ENCODE results near the gene RPS6KA5. TPM values are rescaled to one million over a fixed set of nuclear protein-coding genes. Genes with fewer than 3 reads are reported as not detected.
A peak's percentile ranks its signal among the peaks of the same experiment; 100 is the strongest.

Gene RPS6KA5
- total and polyA plus RNA-seq, 7 donors, result 0.94 to 20.0 (median 11.5) TPM

DNA sequence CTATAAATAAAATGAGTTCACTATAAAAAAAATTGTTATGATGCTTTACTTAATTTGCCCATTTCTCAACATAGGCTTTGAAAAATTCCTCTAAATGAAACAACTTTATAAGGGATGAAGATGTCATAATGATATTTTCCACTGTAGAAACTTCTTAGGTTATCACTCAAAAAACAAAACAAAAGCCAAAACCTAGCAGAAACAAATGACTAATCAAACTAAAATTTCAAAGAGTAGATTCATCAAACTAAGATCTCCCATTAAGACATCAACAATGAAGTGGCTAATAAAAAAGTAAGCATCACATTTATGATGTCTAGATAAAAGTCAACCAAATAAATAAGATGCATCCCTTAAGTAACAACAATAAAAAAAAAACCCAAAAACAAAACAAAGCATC is 207.3 kb downstream of the RPS6KA5 start:
- Histone ChIP-seq H3K27me3 (ENCODE audit: insufficient read depth in 3 of 3, low read length in 2 of 3) (no peaks in the 10 kb centered on the region), H3K4me3 (no peak overlapping the region), H3K27ac (no peak overlapping the region), H3K9me3 (no peaks in the 10 kb centered on the region), H3K4me1 (peaks cover 20% of the 10 kb centered on the region), H3K36me3 (ENCODE audit: insufficient read depth in 1 of 2, low read depth in 1 of 2) (no peaks in the 10 kb centered on the region)
- no peak for TF ChIP-seq CTCF (IDR thresholded peaks at IDR 0.05)
- ATAC-seq (no peak), DNase-seq (no peak)
- intact Hi-C loops (cut with DNase I), result no loop called here

- intact Hi-C loops (cut with DNase I), result no loop called here
- ATAC-seq (no peak), DNase-seq (no peak)
- H3K9me3 ChIP-seq, result no peaks in the 10 kb centered on the region
- peak overlapping the region; percentile 67 for H3K27ac ChIP-seq
- H3K4me3 ChIP-seq, result no peak overlapping the region
- TF ChIP-seq CTCF (IDR thresholded peaks at IDR 0.05), result no peak
- 92 to 93% (median 93%) methylated on average over 5 of the region's 5 CpGs for WGBS, 3 donors
- H3K36me3 ChIP-seq (ENCODE audit: insufficient read depth in 1 of 2, low read depth in 1 of 2), result no peaks in the 10 kb centered on the region
- H3K4me1 ChIP-seq, result peaks cover 20% of the 10 kb centered on the region
- peaks cover 0 to 2% (median 0%) of the 10 kb centered on the region in 3 donors for H3K27me3 ChIP-seq (ENCODE audit: insufficient read depth in 3 of 3, low read length in 2 of 3)
Measured at GRCh38 chr14:90851327-90852036, 209.0 kb downstream of the RPS6KA5 start.

DNA sequence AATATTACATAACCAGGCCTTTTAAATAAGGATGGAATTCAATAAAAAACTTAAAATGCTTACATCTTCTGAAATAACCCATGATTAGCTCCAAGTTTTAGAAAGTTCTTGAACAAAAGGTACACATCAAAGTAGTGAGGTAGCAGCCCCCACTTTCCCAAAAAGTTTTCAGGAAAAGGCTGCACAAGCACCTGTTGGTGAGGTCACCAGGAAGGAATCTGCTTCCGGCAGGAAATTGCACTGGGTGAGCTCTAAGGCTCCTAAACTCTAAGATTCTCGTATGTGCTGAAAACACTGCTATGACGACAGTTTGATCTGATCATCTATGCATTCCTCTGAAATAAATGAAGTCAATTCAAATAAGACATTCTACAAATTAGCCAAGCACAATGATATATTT is 210.0 kb downstream of the RPS6KA5 start:
- Histone ChIP-seq H3K27me3 (ENCODE audit: insufficient read depth in 3 of 3, low read length in 2 of 3) (peaks cover 0 to 2% (median 0%) of the 10 kb centered on the region in 3 donors), H3K9me3 (no peaks in the 10 kb centered on the region), H3K36me3 (ENCODE audit: insufficient read depth in 1 of 2, low read depth in 1 of 2) (no peaks in the 10 kb centered on the region), H3K4me3 (peak overlapping the region; percentile 41), H3K4me1 (peaks cover 20% of the 10 kb centered on the region), H3K27ac (peak overlapping the region; percentile 67)
- ATAC-seq (peak; percentile 80 to 84 (median 81)), DNase-seq (no peak)
- WGBS, 3 donors, result 13 to 36% (median 20%) methylated on average over 3 of the region's 3 CpGs
- TF ChIP-seq CTCF (IDR thresholded peaks at IDR 0.05), result no peak
- intact Hi-C loops (cut with DNase I), result no loop called here

DNA sequence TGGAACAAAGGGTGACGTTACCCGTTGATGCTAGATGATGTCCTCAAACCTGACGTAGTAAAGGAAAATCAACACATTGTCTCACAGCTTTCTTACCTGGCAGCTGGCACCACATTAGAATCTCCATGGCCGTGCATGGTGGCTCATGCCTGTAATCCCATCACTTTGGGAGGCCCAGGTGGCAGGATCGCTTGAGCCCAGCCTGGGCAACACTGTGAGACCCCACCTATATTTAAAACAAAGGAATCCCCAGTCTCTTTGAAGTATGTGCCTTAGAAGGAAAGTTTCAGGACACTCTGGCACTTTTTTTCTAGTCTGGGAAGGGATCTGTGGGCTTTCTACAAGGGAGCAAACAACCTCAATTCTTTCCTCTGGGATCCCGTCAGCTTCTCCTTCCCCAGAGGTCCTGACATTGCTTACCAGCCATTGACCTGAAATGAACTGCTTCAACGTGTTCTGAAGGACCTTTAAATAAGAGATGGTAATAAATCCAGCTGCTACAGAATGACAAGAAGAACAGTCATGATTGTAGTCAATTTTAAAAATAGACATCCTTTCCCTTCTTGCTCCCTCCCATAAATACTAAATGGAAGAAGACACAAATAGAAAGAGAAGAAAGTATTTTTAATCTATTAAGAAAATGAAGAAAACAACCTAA is 210.5 kb downstream of the RPS6KA5 start:
- TF ChIP-seq CTCF (IDR thresholded peaks at IDR 0.05), result no peak
- peak; percentile 75 to 94 (median 90) for ATAC-seq
- no peak for DNase-seq
- H3K36me3 ChIP-seq (ENCODE audit: insufficient read depth in 1 of 2, low read depth in 1 of 2), result no peaks in the 10 kb centered on the region
- H3K27ac ChIP-seq, result peak overlapping the region; percentile 67
- H3K9me3 ChIP-seq, result no peaks in the 10 kb centered on the region
- peaks cover 0 to 2% (median 0%) of the 10 kb centered on the region in 3 donors for H3K27me3 ChIP-seq (ENCODE audit: insufficient read depth in 3 of 3, low read length in 2 of 3)
- H3K4me3 ChIP-seq, result no peak overlapping the region
- 70 to 76% (median 70%) methylated on average over 7 of the region's 7 CpGs for WGBS, 3 donors
- intact Hi-C loops (cut with DNase I), result no loop called here
- H3K4me1 ChIP-seq, result peaks cover 20% of the 10 kb centered on the region
